Lower leg skin (tissue), 3 donors: ENCODE measurements around the gene MICAL2.

Source experiments
- POLR2A ChIP-seq, 2 donors: fragments of 450-650 bp; IDR thresholded peaks; one replicate each; pipeline ENCODE4 v1.6.1; 2016 to 2017; ENCODE audit warnings: antibody characterized with exemption in 2 of 2, mild to moderate bottlenecking in 1 of 2, moderate library complexity in 1 of 2
- TF ChIP-seq, protein P1 (sequence below), 3 donors: fragments of 450-650 bp; IDR thresholded peaks; one replicate each; pipeline ENCODE4 v1.5.1; 2016; ENCODE audit warnings: antibody characterized with exemption in 3 of 3, mild to moderate bottlenecking in 3 of 3, moderate library complexity in 2 of 3

DNA sequence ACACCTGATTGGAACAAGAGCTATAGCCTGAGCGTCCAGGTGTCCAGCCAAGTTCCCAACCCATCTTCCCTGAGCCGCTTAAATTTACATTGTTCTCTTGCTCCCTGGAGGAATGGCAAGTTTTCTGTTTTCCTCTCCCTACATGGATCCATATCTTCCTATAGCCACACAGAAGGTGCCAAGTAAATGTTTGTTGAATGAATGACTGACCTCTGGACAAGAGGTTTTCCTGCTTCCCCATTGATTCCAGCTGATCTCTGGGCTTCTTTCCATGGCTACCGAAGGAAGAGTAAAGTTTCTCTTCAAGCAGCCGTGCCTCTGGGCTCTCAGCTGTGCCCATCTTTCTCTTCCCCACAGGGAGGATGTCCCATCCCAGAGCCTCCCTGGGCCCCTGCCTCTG, 107.5 kb downstream of the MICAL2 start:
- TF ChIP-seq, protein P1, sequence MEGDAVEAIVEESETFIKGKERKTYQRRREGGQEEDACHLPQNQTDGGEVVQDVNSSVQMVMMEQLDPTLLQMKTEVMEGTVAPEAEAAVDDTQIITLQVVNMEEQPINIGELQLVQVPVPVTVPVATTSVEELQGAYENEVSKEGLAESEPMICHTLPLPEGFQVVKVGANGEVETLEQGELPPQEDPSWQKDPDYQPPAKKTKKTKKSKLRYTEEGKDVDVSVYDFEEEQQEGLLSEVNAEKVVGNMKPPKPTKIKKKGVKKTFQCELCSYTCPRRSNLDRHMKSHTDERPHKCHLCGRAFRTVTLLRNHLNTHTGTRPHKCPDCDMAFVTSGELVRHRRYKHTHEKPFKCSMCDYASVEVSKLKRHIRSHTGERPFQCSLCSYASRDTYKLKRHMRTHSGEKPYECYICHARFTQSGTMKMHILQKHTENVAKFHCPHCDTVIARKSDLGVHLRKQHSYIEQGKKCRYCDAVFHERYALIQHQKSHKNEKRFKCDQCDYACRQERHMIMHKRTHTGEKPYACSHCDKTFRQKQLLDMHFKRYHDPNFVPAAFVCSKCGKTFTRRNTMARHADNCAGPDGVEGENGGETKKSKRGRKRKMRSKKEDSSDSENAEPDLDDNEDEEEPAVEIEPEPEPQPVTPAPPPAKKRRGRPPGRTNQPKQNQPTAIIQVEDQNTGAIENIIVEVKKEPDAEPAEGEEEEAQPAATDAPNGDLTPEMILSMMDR (IDR thresholded peaks at IDR 0.05), result no peak
- no peak for TF ChIP-seq POLR2A (IDR thresholded peaks at IDR 0.05)
